Neural cell (in vitro differentiated cells): Measurements from ENCODE around the gene XRCC3.

ENCODE experiments used
- CTCF ChIP-seq: fragments of 450-650 bp; IDR thresholded peaks from 2 replicates; pipeline ENCODE4 v1.5.1; 2014; ENCODE audit warnings: antibody characterized with exemption, mild to moderate bottlenecking, moderate library complexity; ENCODE audit not compliant: poor library complexity, severe bottlenecking
- EP300 ChIP-seq: fragments of 450-650 bp; conservative IDR thresholded peaks from 2 replicates; pipeline ENCODE4 v1.6.1; 2014; ENCODE audit warnings: antibody characterized with exemption, mild to moderate bottlenecking, moderate library complexity; ENCODE audit not compliant: poor library complexity, severe bottlenecking
- MXI1 ChIP-seq: fragments of 450-650 bp; conservative IDR thresholded peaks from 2 replicates; pipeline ENCODE4 v1.6.1; 2014; ENCODE audit warnings: antibody characterized with exemption, mild to moderate bottlenecking; ENCODE audit not compliant: poor library complexity, severe bottlenecking
- SMC3 ChIP-seq: fragments of 450-650 bp; conservative IDR thresholded peaks from 2 replicates; pipeline ENCODE4 v1.6.1; 2014; ENCODE audit warnings: antibody characterized with exemption, mild to moderate bottlenecking, moderate library complexity; ENCODE audit not compliant: poor library complexity
- TF ChIP-seq, protein P1 (sequence below): IDR thresholded peaks from 2 replicates; pipeline ENCODE4 v1.6.1; 2012; ENCODE audit warnings: borderline replicate concordance

DNA sequence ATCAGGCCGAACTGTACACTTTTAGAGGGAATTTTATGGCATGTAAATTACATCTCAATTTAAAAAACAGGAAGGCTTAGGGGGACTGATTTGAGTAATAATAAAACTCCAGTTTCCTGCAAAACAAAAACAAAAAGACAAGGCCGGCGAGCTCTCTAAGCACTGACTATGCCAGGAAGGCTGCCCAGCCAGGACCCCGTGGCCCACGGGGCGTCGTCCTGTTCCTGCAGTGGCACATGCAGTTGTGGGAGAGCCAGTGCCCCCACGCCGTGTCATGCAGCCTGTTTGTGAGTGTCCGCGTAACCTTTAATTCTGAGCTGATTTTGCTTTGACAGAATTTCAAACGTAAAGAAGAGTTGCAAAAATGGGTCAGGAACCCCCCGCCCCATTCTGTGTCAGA, 10.5 kb downstream of the XRCC3 start:
- TF ChIP-seq CTCF (no peak), EP300 (no peak), MXI1 (no peak), SMC3 (no peak)
- TF ChIP-seq, protein P1, sequence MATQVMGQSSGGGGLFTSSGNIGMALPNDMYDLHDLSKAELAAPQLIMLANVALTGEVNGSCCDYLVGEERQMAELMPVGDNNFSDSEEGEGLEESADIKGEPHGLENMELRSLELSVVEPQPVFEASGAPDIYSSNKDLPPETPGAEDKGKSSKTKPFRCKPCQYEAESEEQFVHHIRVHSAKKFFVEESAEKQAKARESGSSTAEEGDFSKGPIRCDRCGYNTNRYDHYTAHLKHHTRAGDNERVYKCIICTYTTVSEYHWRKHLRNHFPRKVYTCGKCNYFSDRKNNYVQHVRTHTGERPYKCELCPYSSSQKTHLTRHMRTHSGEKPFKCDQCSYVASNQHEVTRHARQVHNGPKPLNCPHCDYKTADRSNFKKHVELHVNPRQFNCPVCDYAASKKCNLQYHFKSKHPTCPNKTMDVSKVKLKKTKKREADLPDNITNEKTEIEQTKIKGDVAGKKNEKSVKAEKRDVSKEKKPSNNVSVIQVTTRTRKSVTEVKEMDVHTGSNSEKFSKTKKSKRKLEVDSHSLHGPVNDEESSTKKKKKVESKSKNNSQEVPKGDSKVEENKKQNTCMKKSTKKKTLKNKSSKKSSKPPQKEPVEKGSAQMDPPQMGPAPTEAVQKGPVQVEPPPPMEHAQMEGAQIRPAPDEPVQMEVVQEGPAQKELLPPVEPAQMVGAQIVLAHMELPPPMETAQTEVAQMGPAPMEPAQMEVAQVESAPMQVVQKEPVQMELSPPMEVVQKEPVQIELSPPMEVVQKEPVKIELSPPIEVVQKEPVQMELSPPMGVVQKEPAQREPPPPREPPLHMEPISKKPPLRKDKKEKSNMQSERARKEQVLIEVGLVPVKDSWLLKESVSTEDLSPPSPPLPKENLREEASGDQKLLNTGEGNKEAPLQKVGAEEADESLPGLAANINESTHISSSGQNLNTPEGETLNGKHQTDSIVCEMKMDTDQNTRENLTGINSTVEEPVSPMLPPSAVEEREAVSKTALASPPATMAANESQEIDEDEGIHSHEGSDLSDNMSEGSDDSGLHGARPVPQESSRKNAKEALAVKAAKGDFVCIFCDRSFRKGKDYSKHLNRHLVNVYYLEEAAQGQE, result no peak
